BLaER1 treated with 17β-estradiol and CSF1 and Interleukin-3, amounts not matched to agents 10 nM and 100 nM (cell line): ENCODE measurements around the gene RBP5.

Source experiments
- H3K27ac ChIP-seq, 11 experiments: shearing (Covaris generic); formaldehyde crosslinking; 2 replicates each; pipeline ENCODE4 v1.8.1; 2022
- H3K27me3 ChIP-seq, 11 experiments: shearing (Covaris generic); formaldehyde crosslinking; 2 replicates each; pipeline ENCODE4 v1.8.1; 2022
- H3K36me3 ChIP-seq, 11 experiments: shearing (Covaris generic); formaldehyde crosslinking; 2 replicates each; pipeline ENCODE4 v1.8.1; 2022
- H3K4me1 ChIP-seq, 10 experiments: shearing (Covaris generic); formaldehyde crosslinking; 2 replicates each; pipeline ENCODE4 v1.8.1; 2022
- H3K4me2 ChIP-seq, 11 experiments: shearing (Covaris generic); formaldehyde crosslinking; 2 replicates each; pipeline ENCODE4 v1.8.1; 2022
- H3K4me3 ChIP-seq, 10 experiments: shearing (Covaris generic); formaldehyde crosslinking; 2 replicates each; pipeline ENCODE4 v1.8.1; 2022
- H3K9ac ChIP-seq, 11 experiments: shearing (Covaris generic); formaldehyde crosslinking; 2 replicates each; pipeline ENCODE4 v1.8.1; 2022
- H3K9me3 ChIP-seq, 11 experiments: shearing (Covaris generic); formaldehyde crosslinking; replicated peaks in 1 of 11; 2 replicates each; pipeline ENCODE4 v1.8.1; 2022
- H4K20me1 ChIP-seq, 11 experiments: shearing (Covaris generic); formaldehyde crosslinking; 2 replicates each; pipeline ENCODE4 v1.8.1; 2022
- Cebpa-rat ChIP-seq, 11 experiments: shearing (Covaris generic); IDR thresholded peaks; 2 replicates each; pipeline ENCODE4 v1.8.1; 2022

Gene RBP5

GRCh38 chr12:7160183-7160582 lies 31.5 kb upstream of the RBP5 start:
- no peak overlapping the region for H3K27ac ChIP-seq
- H4K20me1 ChIP-seq, result peaks cover 0 to 5% (median 0%) of the 10 kb centered on the region in 11 experiments; a peak in 1 of 22 replicates
- H3K27me3 ChIP-seq, result peaks cover 0 to 4% (median 0%) of the 10 kb centered on the region in 11 experiments; a peak in 1 of 22 replicates
- H3K9me3 ChIP-seq, result peaks cover 19 to 30% (median 26%) of the 10 kb centered on the region in 11 experiments; a peak in 20 of 22 replicates
- no peak overlapping the region for H3K9ac ChIP-seq
- H3K36me3 ChIP-seq, result peaks cover 0 to 29% (median 24%) of the 10 kb centered on the region in 11 experiments; a peak in 12 of 22 replicates
- H3K4me1 ChIP-seq, result peaks cover 0 to 8% (median 0%) of the 10 kb centered on the region in 10 experiments; a peak in 2 of 20 replicates
- H3K4me2 ChIP-seq, result no peak overlapping the region
- H3K4me3 ChIP-seq, result no peak overlapping the region
- no peak for TF ChIP-seq Cebpa-rat (IDR thresholded peaks at IDR 0.05)

- H3K27me3 ChIP-seq, result peaks cover 0 to 4% (median 0%) of the 10 kb centered on the region in 11 experiments; a peak in 1 of 22 replicates
- no peak overlapping the region for H3K4me2 ChIP-seq
- peaks cover 0 to 5% (median 0%) of the 10 kb centered on the region in 11 experiments; a peak in 1 of 22 replicates for H4K20me1 ChIP-seq
- TF ChIP-seq Cebpa-rat (IDR thresholded peaks at IDR 0.05), result no peak
- no peak overlapping the region for H3K9ac ChIP-seq
- H3K36me3 ChIP-seq, result peaks cover 0 to 39% (median 29%) of the 10 kb centered on the region in 11 experiments; a peak in 13 of 22 replicates
- H3K27ac ChIP-seq, result no peak overlapping the region
- no peak overlapping the region for H3K4me3 ChIP-seq
- peaks cover 0 to 8% (median 0%) of the 10 kb centered on the region in 10 experiments; a peak in 2 of 20 replicates for H3K4me1 ChIP-seq
- peaks cover 10 to 19% (median 14%) of the 10 kb centered on the region in 11 experiments; a peak in 18 of 22 replicates for H3K9me3 ChIP-seq
Observed at GRCh38 chr12:7158781-7159609, 30.3 kb upstream of the RBP5 start.

- H3K27ac ChIP-seq, result no peak overlapping the region
- H3K9me3 ChIP-seq, result 0 out of 22 replicates have a peak, but pooled peaks cover 0 to 3% (median 0%) of the 10 kb centered on the region in 11 experiments
- H3K9ac ChIP-seq, result no peak overlapping the region
- TF ChIP-seq Cebpa-rat (IDR thresholded peaks at IDR 0.05), result no peak
- H3K27me3 ChIP-seq, result peaks cover 0 to under 1% (median 0%) of the 10 kb centered on the region in 11 experiments; a peak in 1 of 22 replicates
- peaks cover 0 to 17% (median 9%) of the 10 kb centered on the region in 10 experiments; a peak in 15 of 20 replicates for H3K4me1 ChIP-seq
- H3K4me3 ChIP-seq, result no peak overlapping the region
- no peak overlapping the region for H3K4me2 ChIP-seq
- H4K20me1 ChIP-seq, result peaks cover 0 to 5% (median 0%) of the 10 kb centered on the region in 11 experiments; a peak in 1 of 22 replicates
- peaks cover 0 to 54% (median 29%) of the 10 kb centered on the region in 11 experiments; a peak in 13 of 22 replicates for H3K36me3 ChIP-seq
Observed at GRCh38 chr12:7157391-7157790, 28.7 kb upstream of the RBP5 start.

- H3K4me2 ChIP-seq, result no peak overlapping the region
- no peak overlapping the region for H3K9ac ChIP-seq
- no peaks in the 10 kb centered on the region for H3K9me3 ChIP-seq
- peaks cover 0 to 63% (median 33%) of the 10 kb centered on the region in 11 experiments; a peak in 15 of 22 replicates for H3K36me3 ChIP-seq
- peaks cover 0 to 23% (median 12%) of the 10 kb centered on the region in 10 experiments; a peak in 15 of 20 replicates for H3K4me1 ChIP-seq
- TF ChIP-seq Cebpa-rat (IDR thresholded peaks at IDR 0.05), result no peak
- H3K27ac ChIP-seq, result no peak overlapping the region
- H3K4me3 ChIP-seq, result no peak overlapping the region
- H4K20me1 ChIP-seq, result peaks cover 0 to 5% (median 0%) of the 10 kb centered on the region in 11 experiments; a peak in 1 of 22 replicates
- H3K27me3 ChIP-seq, result no peaks in the 10 kb centered on the region
Observed at GRCh38 chr12:7156259-7157197, 27.8 kb upstream of the RBP5 start.

GRCh38 chr12:7155471-7156034 lies 26.9 kb upstream of the RBP5 start:
- Histone ChIP-seq H3K36me3 (peaks cover 6 to 73% (median 42%) of the 10 kb centered on the region in 11 experiments; a peak in 21 of 22 replicates), H3K4me3 (no peak overlapping the region), H3K9me3 (no peaks in the 10 kb centered on the region), H3K4me1 (peaks cover 0 to 25% (median 12%) of the 10 kb centered on the region in 10 experiments; a peak in 15 of 20 replicates), H3K27ac (no peak overlapping the region), H3K27me3 (no peaks in the 10 kb centered on the region), H3K9ac (no peak overlapping the region), H4K20me1 (peaks cover 0 to 5% (median 0%) of the 10 kb centered on the region in 11 experiments; a peak in 1 of 22 replicates), H3K4me2 (no peak overlapping the region)
- TF ChIP-seq Cebpa-rat (IDR thresholded peaks at IDR 0.05), result no peak

GRCh38 chr12:7154901-7155470 lies 26.3 kb upstream of the RBP5 start:
- Histone ChIP-seq H3K9me3 (no peaks in the 10 kb centered on the region), H3K36me3 (peaks cover 12 to 78% (median 48%) of the 10 kb centered on the region in 11 experiments), H4K20me1 (peaks cover 0 to 5% (median 0%) of the 10 kb centered on the region in 11 experiments; a peak in 1 of 22 replicates), H3K4me2 (no peak overlapping the region), H3K9ac (no peak overlapping the region), H3K27me3 (no peaks in the 10 kb centered on the region), H3K4me1 (peaks cover 0 to 25% (median 12%) of the 10 kb centered on the region in 10 experiments; a peak in 15 of 20 replicates), H3K27ac (no peak overlapping the region), H3K4me3 (no peak overlapping the region)
- TF ChIP-seq Cebpa-rat (IDR thresholded peaks at IDR 0.05), result no peak

GRCh38 chr12:7154042-7154441 lies 25.4 kb upstream of the RBP5 start:
- Histone ChIP-seq H3K36me3 (peaks cover 22 to 88% (median 57%) of the 10 kb centered on the region in 11 experiments), H3K27ac (0 out of 22 replicates have a peak overlapping the region, but pooled peaks of 1 of the 11 experiments have one; percentile 24), H3K4me2 (no peak overlapping the region), H3K9ac (no peak overlapping the region), H3K9me3 (no peaks in the 10 kb centered on the region), H4K20me1 (peaks cover 0 to 5% (median 0%) of the 10 kb centered on the region in 11 experiments; a peak in 1 of 22 replicates), H3K27me3 (no peaks in the 10 kb centered on the region), H3K4me1 (peaks cover 0 to 25% (median 12%) of the 10 kb centered on the region in 10 experiments; a peak in 15 of 20 replicates), H3K4me3 (no peak overlapping the region)
- no peak for TF ChIP-seq Cebpa-rat (IDR thresholded peaks at IDR 0.05)
